ENCODE results near the gene UBALD2.

UBALD2 gene

DNA sequence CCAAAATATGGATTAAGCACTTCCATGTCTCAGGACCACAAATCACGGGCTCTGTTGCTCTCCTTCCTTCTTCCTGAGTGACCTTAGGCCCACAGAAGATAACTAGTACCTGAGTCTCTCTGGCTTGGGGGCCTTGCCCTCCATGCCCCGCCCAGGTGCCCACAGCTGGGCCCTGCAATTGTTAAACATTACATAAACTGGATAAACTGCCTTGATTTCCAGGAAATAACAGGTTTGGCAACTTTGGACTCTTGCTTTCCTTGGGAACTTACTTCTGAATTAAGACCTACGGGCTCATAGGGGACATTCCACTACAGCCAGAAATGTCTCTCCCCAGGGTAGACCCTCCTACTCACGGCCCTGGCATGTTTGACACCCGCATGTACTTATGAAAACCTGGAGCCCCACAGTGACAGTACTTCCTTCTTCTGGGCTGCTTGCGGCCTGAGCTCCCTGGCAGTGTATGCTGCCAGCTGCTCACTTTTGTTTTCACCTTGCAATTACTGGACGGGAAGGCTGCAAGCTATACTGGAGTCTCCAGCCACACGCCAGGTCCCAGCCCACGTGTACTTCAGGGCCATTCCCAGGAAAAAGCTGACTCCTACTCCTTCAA lies 2.3 kb upstream of the UBALD2 start:
- in situ Hi-C loops (cut with MboI; ENCODE audit: low sequenced_read_pairs) = loop anchor here (10.0 kb wide), 1 partner anchor 68 kb away; no protein-coding TSS in a partner anchor

- in situ Hi-C loops (cut with MboI; ENCODE audit: low sequenced_read_pairs) = loop anchor here (10.0 kb wide), 1 partner anchor 69 kb away; no protein-coding TSS in a partner anchor
These were observed 1.3 kb upstream of the UBALD2 start for GRCh38 chr17:76263896-76264295.

DNA sequence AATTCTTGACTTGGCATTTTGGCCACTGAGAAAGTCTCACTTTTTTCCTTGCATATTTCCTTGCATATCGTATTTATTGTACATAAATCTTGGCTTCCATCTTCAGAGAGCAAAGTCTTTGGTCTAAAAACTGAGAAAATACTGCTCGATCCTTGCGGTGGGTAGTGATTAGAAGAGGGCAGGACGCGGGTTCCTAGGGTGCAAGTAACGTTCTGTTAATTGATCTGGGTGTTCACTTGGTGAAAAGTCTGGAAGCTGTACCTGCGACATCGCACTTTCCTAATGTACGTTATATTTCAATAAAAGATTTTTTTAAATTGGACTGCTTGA lies 758 bp upstream of the UBALD2 start:
- in situ Hi-C loops (cut with MboI; ENCODE audit: low sequenced_read_pairs) = loop anchor here (10.0 kb wide), 1 partner anchor 70 kb away; no protein-coding TSS in a partner anchor

- in situ Hi-C loops (cut with MboI; ENCODE audit: low sequenced_read_pairs) = loop anchor here (10.0 kb wide), 1 partner anchor 71 kb away; no protein-coding TSS in a partner anchor
These were observed 586 bp downstream of the UBALD2 start for GRCh38 chr17:76265624-76266243.

GRCh38 chr17:76266244-76266938 lies 1.2 kb downstream of the UBALD2 start:
- in situ Hi-C loops (cut with MboI; ENCODE audit: low sequenced_read_pairs) = loop anchor here (10.0 kb wide), 1 partner anchor 72 kb away; no protein-coding TSS in a partner anchor

GRCh38 chr17:76267051-76267576 lies 2.0 kb downstream of the UBALD2 start:
- in situ Hi-C loops (cut with MboI; ENCODE audit: low sequenced_read_pairs) = loop anchor here (10.0 kb wide), 1 partner anchor 72 kb away; no protein-coding TSS in a partner anchor

- in situ Hi-C loops (cut with MboI; ENCODE audit: low sequenced_read_pairs) = loop anchor here (10.0 kb wide), 1 partner anchor 73 kb away; no protein-coding TSS in a partner anchor
These were observed 2.4 kb downstream of the UBALD2 start for GRCh38 chr17:76267581-76268001.

- in situ Hi-C loops (cut with MboI; ENCODE audit: low sequenced_read_pairs) = loop anchor here (10.0 kb wide), 1 partner anchor 73 kb away; no protein-coding TSS in a partner anchor
These were observed 3.0 kb downstream of the UBALD2 start for GRCh38 chr17:76268015-76268749.

- in situ Hi-C loops (cut with MboI; ENCODE audit: low sequenced_read_pairs) = loop anchor here (10.0 kb wide), 1 partner anchor 74 kb away; no protein-coding TSS in a partner anchor
These were observed 4.1 kb downstream of the UBALD2 start for GRCh38 chr17:76268991-76269981.

DNA sequence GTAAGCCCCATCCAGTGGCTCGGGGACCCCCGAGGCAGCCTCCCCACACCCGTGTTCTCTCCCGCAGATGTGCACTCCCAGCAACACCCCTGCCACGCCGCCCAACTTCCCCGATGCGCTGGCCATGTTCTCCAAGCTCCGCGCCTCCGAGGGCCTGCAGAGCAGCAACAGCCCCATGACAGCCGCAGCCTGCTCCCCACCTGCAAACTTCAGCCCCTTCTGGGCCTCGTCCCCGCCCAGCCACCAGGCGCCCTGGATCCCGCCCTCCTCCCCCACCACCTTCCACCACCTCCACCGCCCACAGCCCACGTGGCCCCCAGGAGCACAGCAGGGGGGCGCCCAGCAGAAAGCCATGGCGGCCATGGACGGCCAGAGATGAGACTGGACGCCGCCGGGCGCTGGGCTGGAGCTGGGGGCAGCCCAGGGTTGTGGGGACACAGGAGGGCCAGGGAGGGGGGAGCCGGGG lies 5.0 kb downstream of the UBALD2 start:
- in situ Hi-C loops (cut with MboI; ENCODE audit: low sequenced_read_pairs) = no loop called here

DNA sequence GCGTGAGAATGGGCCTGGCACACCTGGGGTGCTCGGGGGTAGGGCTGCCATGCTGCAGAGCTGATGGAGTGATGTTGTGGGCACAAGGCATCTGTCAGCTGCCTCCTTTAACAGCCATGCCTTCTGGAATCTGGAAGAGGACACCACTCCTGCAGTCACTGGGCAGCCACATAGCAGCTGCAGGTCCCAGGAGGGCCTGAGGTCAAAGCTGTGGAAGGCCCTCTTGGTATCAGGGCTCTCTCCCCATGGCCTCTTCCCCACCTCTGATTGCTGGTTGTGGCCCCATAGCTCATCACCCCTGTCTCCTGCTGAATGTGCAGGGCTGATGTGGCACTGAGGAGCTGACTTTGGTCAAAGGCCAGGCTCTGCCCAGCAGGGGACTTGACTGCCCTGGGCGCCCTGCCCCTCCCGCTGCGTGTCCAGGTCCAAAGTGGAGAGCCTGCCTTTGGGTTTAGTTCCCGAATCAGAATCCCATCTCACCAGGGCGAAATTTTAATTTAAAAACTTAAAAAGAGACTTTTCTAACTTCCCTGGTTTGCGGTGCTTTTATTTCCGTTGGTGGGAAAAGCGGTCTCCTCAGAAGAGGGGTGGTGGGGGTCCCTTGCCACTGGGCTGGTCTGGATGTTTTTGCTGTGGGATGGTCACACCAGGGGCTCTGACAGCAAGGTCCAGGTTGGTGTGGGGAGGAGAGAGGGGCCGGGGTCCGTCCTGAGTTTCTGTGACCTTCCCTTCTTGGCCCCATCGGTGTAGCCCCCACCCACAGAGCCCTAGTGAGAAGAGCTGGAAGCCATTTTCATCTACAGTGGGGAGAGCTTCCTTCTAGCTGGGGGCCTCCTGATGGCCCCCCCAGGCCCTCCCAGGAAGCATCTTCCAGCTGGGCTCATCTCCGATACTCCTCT lies 5.9 kb downstream of the UBALD2 start:
- in situ Hi-C loops (cut with MboI; ENCODE audit: low sequenced_read_pairs) = no loop called here

DNA sequence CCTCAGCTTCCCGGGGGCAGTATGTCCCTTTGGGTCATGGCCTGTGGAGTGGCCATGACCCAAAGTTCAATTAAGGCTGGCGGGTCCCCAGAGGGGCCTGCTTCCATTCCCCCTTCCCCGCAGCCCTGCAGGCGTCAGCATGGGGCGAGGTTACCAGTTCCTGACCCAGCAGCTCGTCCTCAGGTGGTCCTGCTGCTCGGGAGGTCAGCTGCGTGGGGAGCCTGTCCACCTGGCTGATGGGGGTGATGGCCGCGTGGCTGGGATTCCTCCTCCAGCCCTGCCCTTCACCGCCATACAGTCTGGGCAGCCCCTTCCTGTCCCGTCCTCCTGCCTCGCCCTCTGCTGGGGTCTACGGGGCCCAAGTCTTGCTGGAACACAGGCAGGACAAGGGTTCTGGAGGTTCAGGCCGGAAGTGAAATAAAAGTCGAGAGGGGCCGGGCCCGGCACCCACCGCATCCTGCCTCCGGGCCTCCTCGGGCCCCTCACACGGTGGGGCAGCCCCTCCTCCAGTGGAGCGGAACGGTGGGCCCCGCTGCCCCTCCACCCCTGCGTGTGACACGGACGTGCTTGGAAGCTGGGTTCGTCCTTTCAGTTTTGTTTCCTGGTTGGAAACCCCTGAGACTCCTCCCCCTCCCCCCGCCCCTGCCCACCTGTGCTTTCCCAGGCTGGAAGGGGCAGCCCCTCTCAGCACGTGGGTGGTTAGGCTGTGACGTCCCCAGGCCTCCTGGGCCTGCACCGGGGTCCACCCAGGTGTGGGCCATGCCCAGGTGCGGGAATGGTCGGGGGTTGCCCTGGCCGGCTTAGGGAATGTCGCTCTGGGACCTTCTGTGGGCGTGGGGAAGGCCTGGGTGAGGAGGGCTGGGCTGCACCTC lies 6.8 kb downstream of the UBALD2 start:
- in situ Hi-C loops (cut with MboI; ENCODE audit: low sequenced_read_pairs) = no loop called here

DNA sequence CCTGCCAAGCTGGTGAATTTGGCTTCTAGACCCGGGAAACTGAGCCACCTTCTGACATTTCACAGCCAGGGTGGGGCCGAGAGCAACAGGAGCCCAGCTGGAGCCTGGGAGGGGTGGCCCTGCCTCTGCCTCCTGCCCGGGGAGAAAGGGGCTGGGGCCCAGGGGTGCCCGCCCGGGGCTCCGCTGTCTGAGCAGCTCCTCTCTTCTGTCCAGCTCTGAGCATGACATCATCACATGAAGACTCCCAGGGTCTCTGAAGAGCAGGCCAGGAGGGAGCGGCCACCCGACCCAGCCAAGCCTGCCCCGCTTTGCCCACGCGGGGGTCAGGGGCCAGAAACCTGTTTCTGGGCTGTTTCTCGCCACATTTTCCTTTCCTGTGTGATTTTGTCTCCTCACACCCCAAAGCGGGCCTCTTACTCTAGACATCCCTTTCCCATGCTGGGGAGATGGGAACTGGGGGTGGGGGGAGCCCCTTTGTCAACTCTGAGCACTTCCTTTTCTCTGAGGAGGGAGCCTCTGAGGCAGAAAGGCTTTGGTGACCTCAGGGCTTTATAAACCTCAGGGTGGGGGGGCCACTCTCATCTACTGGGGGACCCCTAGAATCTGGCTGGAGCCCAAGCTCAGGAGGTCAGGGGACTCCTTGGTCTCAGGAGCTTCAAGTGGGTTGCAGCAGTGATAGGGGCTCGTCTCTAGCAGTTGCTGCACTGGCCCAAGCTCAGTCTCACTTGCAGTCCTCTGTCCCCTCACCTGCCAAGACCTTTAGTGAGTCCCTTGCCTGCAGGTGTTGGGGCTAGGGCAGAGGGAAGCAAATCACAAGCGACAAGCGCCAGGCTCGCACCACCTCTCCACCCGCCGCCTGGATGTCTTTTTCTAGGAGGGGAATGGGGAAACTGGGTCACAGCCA lies 7.6 kb downstream of the UBALD2 start:
- in situ Hi-C loops (cut with MboI; ENCODE audit: low sequenced_read_pairs) = no loop called here

GRCh38 chr17:76273445-76274111 lies 8.4 kb downstream of the UBALD2 start:
- in situ Hi-C loops (cut with MboI; ENCODE audit: low sequenced_read_pairs) = no loop called here

- in situ Hi-C loops (cut with MboI; ENCODE audit: low sequenced_read_pairs) = no loop called here
These were observed 9.2 kb downstream of the UBALD2 start for GRCh38 chr17:76274112-76274956.

Measured in HL-60/S4 (cell line).